Keratinocyte (primary cell): ENCODE measurements around the gene CNDP2.

ENCODE experiments used
- CTCF ChIP-seq, 3 experiments: IDR thresholded peaks in 1 of 3; conservative IDR thresholded peaks in 1 of 3; optimal IDR thresholded peaks in 1 of 3; 2 replicates in 2 of 3; 3 replicates in 1 of 3; pipeline versions ENCODE3 to v1.5.1; 2011; ENCODE audit warnings: low read length in 3 of 3, mild to moderate bottlenecking in 3 of 3, moderate library complexity in 2 of 3, control low read depth in 1 of 3, inconsistent platforms in 1 of 3; ENCODE audit not compliant: insufficient read depth in 2 of 3; ENCODE audit errors: extremely low read depth in 1 of 3
- EZH2 ChIP-seq: IDR thresholded peaks from one replicate; pipeline ENCODE4 v1.6.1; 2012; ENCODE audit warnings: inconsistent platforms, mild to moderate bottlenecking, low read length, moderate library complexity

DNA sequence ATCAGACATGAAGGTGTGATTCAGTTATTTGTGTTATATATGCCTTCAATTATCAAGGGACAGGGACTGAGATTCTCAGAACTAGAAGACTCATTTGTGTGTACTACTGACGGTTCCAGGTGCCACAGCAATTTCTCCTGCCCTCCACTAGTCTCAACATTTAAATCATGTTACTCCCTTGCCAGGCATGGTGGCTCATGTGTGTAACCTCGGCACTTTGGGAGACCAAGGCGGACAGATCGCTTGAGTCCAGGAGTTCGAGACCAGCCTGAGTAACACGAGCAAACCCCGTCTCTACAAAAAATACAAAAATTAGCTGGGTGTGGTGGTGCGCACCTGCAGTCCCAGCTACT lies 1.1 kb downstream of the CNDP2 start:
- TF ChIP-seq CTCF (optimal IDR thresholded peaks at IDR 0.05 in 1 of 3, IDR thresholded peaks at IDR 0.05 in 1 of 3, conservative IDR thresholded peaks at IDR 0.05 in 1 of 3; ENCODE audit: extremely low read depth in 1 of 3, insufficient read depth in 2 of 3, low read length in 3 of 3) (no peak), EZH2 (no peak)
